Myocyte (in vitro differentiated cells): ENCODE results near the gene SERP2. TPM values are rescaled to one million over a fixed set of nuclear protein-coding genes. Genes with fewer than 3 reads are reported as not detected.

ENCODE experiments used
- DNase-seq: peaks from one replicate; pipeline ENCODE4 v3.0.0-alpha.2; 2012; ENCODE audit warnings: low read depth
- total RNA-seq: library from RNA; depleted of rRNA; stranded (reverse); fragments of >200 nt; gene quantifications from 2 replicates; pipeline ENCODE4 v1.2.3, GENCODE V29; 2014

The SERP2 gene
- total RNA-seq, 1 donor from 2014 or later: 1.9 TPM

GRCh38 chr13:44386913-44387556 lies 13.4 kb downstream of the SERP2 start:
- no peak for DNase-seq

GRCh38 chr13:44388427-44389059 lies 14.9 kb downstream of the SERP2 start:
- DNase-seq: no peak

GRCh38 chr13:44389060-44389666 lies 15.5 kb downstream of the SERP2 start:
- DNase-seq: no peak

GRCh38 chr13:44389876-44390275 lies 16.3 kb downstream of the SERP2 start:
- no peak for DNase-seq

- DNase-seq: no peak
Observed at GRCh38 chr13:44393391-44393790, 19.8 kb downstream of the SERP2 start.

- no peak for DNase-seq
Observed at GRCh38 chr13:44394658-44395057, 21.0 kb downstream of the SERP2 start.

- no peak for DNase-seq
Observed at GRCh38 chr13:44395976-44396694, 22.5 kb downstream of the SERP2 start.

- DNase-seq: peak; percentile 47
Observed at GRCh38 chr13:44396701-44397580, 23.3 kb downstream of the SERP2 start.

- peak; percentile 71 for DNase-seq
Observed at GRCh38 chr13:44397766-44398223, 24.2 kb downstream of the SERP2 start.

- DNase-seq: no peak
Observed at GRCh38 chr13:44398606-44399005, 25.0 kb downstream of the SERP2 start.

- DNase-seq: no peak
Observed at GRCh38 chr13:44399074-44399473, 25.4 kb downstream of the SERP2 start.

GRCh38 chr13:44400736-44401135 lies 27.1 kb downstream of the SERP2 start:
- DNase-seq: no peak

GRCh38 chr13:44401577-44401976 lies 28.0 kb downstream of the SERP2 start:
- DNase-seq: no peak

GRCh38 chr13:44402899-44403445 lies 29.3 kb downstream of the SERP2 start:
- DNase-seq: no peak

GRCh38 chr13:44403461-44404056 lies 29.9 kb downstream of the SERP2 start:
- DNase-seq: no peak

GRCh38 chr13:44404261-44405132 lies 30.9 kb downstream of the SERP2 start:
- DNase-seq: no peak

GRCh38 chr13:44406617-44407016 lies 33.0 kb downstream of the SERP2 start:
- no peak for DNase-seq

GRCh38 chr13:44407379-44407778 lies 33.8 kb downstream of the SERP2 start:
- no peak for DNase-seq

- peak; percentile 32 for DNase-seq
Observed at GRCh38 chr13:44407891-44408290, 34.3 kb downstream of the SERP2 start.
